Measurements from ENCODE around the gene PTTG1IP. TPM values are rescaled to one million over a fixed set of nuclear protein-coding genes. Genes with fewer than 3 reads are reported as not detected.
A peak's percentile ranks its signal among the peaks of the same experiment; 100 is the strongest.

Gene PTTG1IP
- total RNA-seq, 4 donors from 2014 or later = 83.1 to 132 (median 114) TPM

DNA sequence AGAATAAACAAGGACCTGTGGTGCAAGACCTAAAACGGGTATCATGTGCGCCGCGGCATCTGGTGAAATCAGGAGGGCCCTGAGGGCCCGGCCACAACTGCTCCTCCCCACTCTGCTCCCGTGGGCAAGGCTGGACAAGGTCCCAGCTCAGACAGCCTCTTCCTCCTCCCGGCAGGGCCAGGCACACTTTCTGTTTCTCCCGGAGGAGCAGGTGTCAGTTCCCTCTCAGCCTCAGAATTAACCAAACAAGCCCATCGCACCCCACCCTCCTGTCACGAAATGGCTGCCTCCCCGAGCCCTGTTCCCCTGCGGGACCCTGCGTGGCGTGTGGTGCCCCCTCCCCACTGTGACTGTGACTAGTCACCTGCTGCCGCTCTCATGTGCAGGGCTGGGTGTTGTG lies 15.2 kb downstream of the PTTG1IP start:
- no peak for DNase-seq
- Histone ChIP-seq H3K27me3 (no peaks in the 10 kb centered on the region), H3K4me3 (no peak overlapping the region), H3K4me1 (peaks cover 11 to 30% (median 11%) of the 10 kb centered on the region in 3 donors), H3K36me3 (peaks cover 13 to 100% (median 21%) of the 10 kb centered on the region in 3 donors), H3K9me3 (no peaks in the 10 kb centered on the region), H3K27ac (peak overlapping the region in 2 of 4 donors; percentile 32 to 34)
- WGBS, 2 donors = 48 to 63% methylated on average over 12 to 14 of the region's 15 CpGs
- intact Hi-C loops (cut with DNase I) = no loop called here
- TF ChIP-seq POLR2A (IDR thresholded peaks at IDR 0.05) = no peak
- TF ChIP-seq, protein P1, sequence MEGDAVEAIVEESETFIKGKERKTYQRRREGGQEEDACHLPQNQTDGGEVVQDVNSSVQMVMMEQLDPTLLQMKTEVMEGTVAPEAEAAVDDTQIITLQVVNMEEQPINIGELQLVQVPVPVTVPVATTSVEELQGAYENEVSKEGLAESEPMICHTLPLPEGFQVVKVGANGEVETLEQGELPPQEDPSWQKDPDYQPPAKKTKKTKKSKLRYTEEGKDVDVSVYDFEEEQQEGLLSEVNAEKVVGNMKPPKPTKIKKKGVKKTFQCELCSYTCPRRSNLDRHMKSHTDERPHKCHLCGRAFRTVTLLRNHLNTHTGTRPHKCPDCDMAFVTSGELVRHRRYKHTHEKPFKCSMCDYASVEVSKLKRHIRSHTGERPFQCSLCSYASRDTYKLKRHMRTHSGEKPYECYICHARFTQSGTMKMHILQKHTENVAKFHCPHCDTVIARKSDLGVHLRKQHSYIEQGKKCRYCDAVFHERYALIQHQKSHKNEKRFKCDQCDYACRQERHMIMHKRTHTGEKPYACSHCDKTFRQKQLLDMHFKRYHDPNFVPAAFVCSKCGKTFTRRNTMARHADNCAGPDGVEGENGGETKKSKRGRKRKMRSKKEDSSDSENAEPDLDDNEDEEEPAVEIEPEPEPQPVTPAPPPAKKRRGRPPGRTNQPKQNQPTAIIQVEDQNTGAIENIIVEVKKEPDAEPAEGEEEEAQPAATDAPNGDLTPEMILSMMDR (IDR thresholded peaks at IDR 0.05) = no peak

DNA sequence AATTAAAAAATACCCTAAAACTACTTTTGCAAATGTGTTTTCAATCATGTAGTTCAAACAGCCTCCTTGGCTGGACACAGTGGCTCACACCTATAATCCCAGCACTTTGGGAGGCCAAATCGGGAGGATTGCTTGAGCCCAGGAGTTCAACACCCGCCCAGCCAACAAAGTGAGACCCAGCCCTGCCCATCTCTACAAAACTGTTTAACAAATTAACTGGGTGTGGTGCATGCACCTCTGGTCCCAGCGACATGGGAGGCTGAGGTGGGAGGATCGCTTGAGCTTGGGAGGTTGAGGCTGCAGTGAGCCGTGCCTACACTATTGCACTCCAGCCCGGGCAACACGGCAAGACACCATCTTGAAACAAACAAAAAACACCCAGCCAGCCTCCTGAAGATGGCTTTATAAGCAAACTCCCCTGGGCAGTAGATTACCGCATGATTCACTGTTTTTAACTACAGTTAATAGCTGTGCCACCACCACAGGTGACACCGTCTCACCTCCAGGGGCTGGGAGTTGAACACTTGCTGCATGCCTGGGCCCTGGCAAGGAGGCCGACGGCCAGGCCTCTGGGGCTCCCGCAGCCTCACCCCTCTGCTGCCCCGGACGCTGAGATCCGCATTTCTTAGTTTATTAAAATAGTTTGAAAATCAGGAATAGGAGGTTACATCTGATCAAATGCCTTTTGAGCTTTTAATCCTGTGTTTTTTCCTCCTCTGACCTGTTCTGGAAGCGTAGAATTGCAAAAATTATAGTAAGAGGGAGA lies 16.2 kb downstream of the PTTG1IP start:
- DNase-seq = no peak

DNA sequence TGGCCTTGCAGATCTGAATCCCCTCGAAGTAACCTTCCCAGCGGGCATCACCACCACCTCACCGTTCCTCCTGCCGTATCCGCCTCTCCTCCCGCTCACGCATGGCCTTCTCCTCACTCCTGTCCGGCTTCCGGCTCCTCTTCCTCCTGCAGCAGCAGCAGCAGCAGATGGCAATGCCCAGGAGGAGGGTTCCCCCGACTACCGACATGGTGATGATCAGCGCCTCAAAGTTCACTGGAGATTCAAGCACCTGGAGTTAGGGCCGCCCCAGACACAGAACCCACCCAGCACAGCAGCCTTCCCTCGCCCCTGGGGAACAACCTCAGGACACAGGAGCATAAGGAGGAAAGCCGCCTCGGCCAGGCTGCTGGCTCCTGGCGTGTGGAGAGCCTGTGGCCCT lies 17.4 kb downstream of the PTTG1IP start:
- TF ChIP-seq, protein P1 (IDR thresholded peaks at IDR 0.05) = no peak
- no peak for TF ChIP-seq POLR2A (IDR thresholded peaks at IDR 0.05)
- no peak for DNase-seq
- no peaks in the 10 kb centered on the region for H3K9me3 ChIP-seq
- H3K4me3 ChIP-seq = no peak overlapping the region
- peaks cover 17 to 99% (median 25%) of the 10 kb centered on the region in 3 donors for H3K36me3 ChIP-seq
- 88 to 89% methylated on average over 10 to 14 of the region's 17 CpGs for WGBS, 2 donors
- intact Hi-C loops (cut with DNase I) = no loop called here
- H3K4me1 ChIP-seq = peaks cover 11 to 23% (median 11%) of the 10 kb centered on the region in 3 donors
- H3K27me3 ChIP-seq = no peaks in the 10 kb centered on the region
- no peak overlapping the region for H3K27ac ChIP-seq

More for the DNA sequence above, 16.2 kb downstream of the PTTG1IP start:
- H3K27me3 ChIP-seq = no peaks in the 10 kb centered on the region
- WGBS, 2 donors = 75 to 92% methylated on average over 5 to 16 of the region's 16 CpGs
- H3K4me3 ChIP-seq = no peak overlapping the region
- peaks cover 11 to 27% (median 11%) of the 10 kb centered on the region in 3 donors for H3K4me1 ChIP-seq
- H3K36me3 ChIP-seq = peaks cover 13 to 99% (median 21%) of the 10 kb centered on the region in 3 donors
- H3K9me3 ChIP-seq = no peaks in the 10 kb centered on the region
- intact Hi-C loops (cut with DNase I) = no loop called here
- no peak for TF ChIP-seq POLR2A (IDR thresholded peaks at IDR 0.05)
- TF ChIP-seq, protein P1 (IDR thresholded peaks at IDR 0.05) = no peak
- no peak overlapping the region for H3K27ac ChIP-seq

DNA sequence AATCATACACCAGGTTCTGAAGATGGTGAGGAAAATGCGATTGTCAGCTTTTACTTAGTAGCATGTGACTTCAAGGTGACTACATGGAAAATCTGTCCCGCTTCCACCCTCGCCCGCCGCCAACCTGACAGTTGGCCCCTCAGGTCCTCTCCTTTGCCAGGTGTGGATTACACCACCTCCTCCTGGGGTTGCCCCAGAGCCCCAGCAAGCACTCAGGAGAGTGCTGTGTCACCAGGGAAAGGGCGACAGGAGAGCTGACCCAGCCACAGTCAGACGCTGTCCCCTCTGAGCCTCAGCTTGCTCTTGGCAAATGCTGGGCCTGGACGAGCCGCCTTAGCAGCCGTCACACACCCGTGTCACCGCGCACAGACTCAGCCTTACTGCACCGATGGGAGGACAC lies 17.9 kb downstream of the PTTG1IP start:
- peaks cover 11 to 23% (median 11%) of the 10 kb centered on the region in 3 donors for H3K4me1 ChIP-seq
- H3K27ac ChIP-seq = no peak overlapping the region
- H3K36me3 ChIP-seq = peaks cover 22 to 99% (median 29%) of the 10 kb centered on the region in 3 donors
- no peaks in the 10 kb centered on the region for H3K9me3 ChIP-seq
- intact Hi-C loops (cut with DNase I) = no loop called here
- no peak overlapping the region for H3K4me3 ChIP-seq
- no peak for DNase-seq
- TF ChIP-seq, protein P1 (IDR thresholded peaks at IDR 0.05) = no peak
- no peaks in the 10 kb centered on the region for H3K27me3 ChIP-seq
- 89 to 94% methylated on average over 5 to 6 of the region's 14 CpGs for WGBS, 2 donors

DNA sequence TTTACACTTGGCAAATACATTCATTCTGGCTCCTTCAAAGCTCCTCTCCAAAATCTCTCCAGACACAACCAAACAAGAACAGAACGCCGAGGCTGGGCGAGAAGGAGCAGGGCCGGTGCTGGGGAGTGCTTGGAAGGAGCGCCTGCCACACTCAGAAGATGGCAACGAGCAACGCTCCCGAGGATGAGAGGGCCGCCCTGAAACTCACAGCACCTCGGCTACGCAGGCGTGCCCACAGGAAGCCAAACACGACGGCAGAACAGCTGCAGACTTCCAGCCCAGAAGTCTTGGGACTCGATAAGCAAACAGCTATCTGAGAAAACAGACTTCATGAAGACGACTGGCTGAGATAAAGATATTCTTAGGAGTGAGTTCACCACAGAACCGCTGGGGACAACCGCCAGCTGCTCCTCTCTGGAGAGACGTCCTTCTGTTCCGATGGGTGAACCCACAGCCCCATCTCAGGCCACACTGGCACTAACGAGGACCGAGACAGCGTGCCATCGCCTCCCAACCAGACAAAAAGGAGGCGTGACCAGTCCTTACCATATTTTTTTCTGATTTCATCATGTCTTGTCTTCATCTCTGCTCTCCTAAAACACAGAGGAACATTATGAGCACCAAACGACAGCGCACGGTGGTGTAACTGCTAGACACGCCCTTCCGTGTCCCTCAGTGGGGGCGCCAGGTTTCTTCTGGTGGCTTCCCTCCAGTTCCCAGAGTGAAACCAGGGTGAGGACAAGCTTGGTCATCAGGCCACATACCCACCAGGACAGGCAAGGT lies 18.6 kb downstream of the PTTG1IP start:
- Histone ChIP-seq H3K27me3 (no peaks in the 10 kb centered on the region), H3K27ac (no peak overlapping the region), H3K4me1 (peaks cover 11 to 23% (median 11%) of the 10 kb centered on the region in 3 donors), H3K9me3 (no peaks in the 10 kb centered on the region), H3K36me3 (peaks cover 30 to 99% (median 36%) of the 10 kb centered on the region in 3 donors), H3K4me3 (no peak overlapping the region)
- TF ChIP-seq POLR2A (IDR thresholded peaks at IDR 0.05) = no peak
- TF ChIP-seq, protein P1 (IDR thresholded peaks at IDR 0.05) = no peak
- DNase-seq = no peak
- WGBS, 2 donors = 82 to 88% methylated on average over 16 to 28 of the region's 31 CpGs
- intact Hi-C loops (cut with DNase I) = no loop called here
